GM23338 (cell line): ENCODE results near the gene AP2A1. TPM values are rescaled to one million over a fixed set of nuclear protein-coding genes. Genes with fewer than 3 reads are reported as not detected.

ENCODE experiments used
- ATAC-seq: fragments of 200-7000 bp; cut with Tn5 transposase; 3 replicates; pipeline ENCODE4 v1.9.1; 2020
- DNase-seq: peaks from one replicate; pipeline ENCODE4 v3.0.0-alpha.2; 2015; ENCODE audit warnings: low spot score
- H2AFZ ChIP-seq: fragments of 200-600 bp; sonication (generic); 2 replicates; pipeline ENCODE4 v1.8.0; 2016; ENCODE audit warnings: antibody characterized with exemption, mild to moderate bottlenecking, moderate library complexity
- H3F3A ChIP-seq: fragments of 200-600 bp; sonication (generic); replicated peaks from 2 replicates; pipeline ENCODE4 v1.8.0; 2017; ENCODE audit warnings: antibody characterized with exemption, mixed run types, low read depth
- H3K27ac ChIP-seq: fragments of 200-600 bp; sonication (generic); 2 replicates; pipeline ENCODE4 v1.6.1; 2016; ENCODE audit warnings: low read depth
- H3K27me3 ChIP-seq: fragments of 200-600 bp; sonication (generic); 2 replicates; pipeline ENCODE4 v1.8.0; 2016; ENCODE audit warnings: mild to moderate bottlenecking, mixed run types, moderate library complexity; ENCODE audit not compliant: insufficient read depth
- H3K36me3 ChIP-seq: fragments of 200-600 bp; sonication (generic); 2 replicates; pipeline ENCODE4 v1.8.0; 2016; ENCODE audit warnings: mild to moderate bottlenecking; ENCODE audit not compliant: insufficient read depth
- H3K4me1 ChIP-seq: fragments of 200-600 bp; sonication (generic); 2 replicates; pipeline ENCODE4 v1.8.0; 2016; ENCODE audit warnings: mild to moderate bottlenecking, moderate library complexity; ENCODE audit not compliant: insufficient read depth
- H3K4me2 ChIP-seq: fragments of 200-600 bp; sonication (generic); 2 replicates; pipeline ENCODE4 v1.7.1; 2017; ENCODE audit warnings: mixed run types
- H3K4me3 ChIP-seq: fragments of 200-600 bp; sonication (generic); 2 replicates; pipeline ENCODE4 v1.6.1; 2016; ENCODE audit warnings: mixed run types
- H3K79me2 ChIP-seq: fragments of 200-600 bp; sonication (generic); replicated peaks from 2 replicates; pipeline ENCODE4 v1.8.0; 2017; ENCODE audit warnings: mild to moderate bottlenecking; ENCODE audit not compliant: insufficient read depth
- H3K9me2 ChIP-seq: fragments of 200-600 bp; sonication (generic); 2 replicates; pipeline ENCODE4 v1.8.0; 2017; ENCODE audit not compliant: insufficient read depth
- H4K20me1 ChIP-seq: fragments of 200-600 bp; sonication (generic); replicated peaks from 2 replicates; pipeline ENCODE4 v1.8.0; 2017; ENCODE audit warnings: mild to moderate bottlenecking; ENCODE audit not compliant: insufficient read depth
- H3K27ac Mint-ChIP-seq: 2 replicates; pipeline ENCODE4 v1.8.0; 2020; ENCODE audit warnings: inconsistent platforms, mild to moderate bottlenecking, moderate library complexity, mixed read lengths
- H3K27me3 Mint-ChIP-seq: 3 replicates; pipeline ENCODE4 v1.8.0; 2022; ENCODE audit warnings: low read depth, mild to moderate bottlenecking, moderate library complexity, mixed read lengths, inconsistent platforms; ENCODE audit not compliant: insufficient read depth, poor library complexity
- H3K36me3 Mint-ChIP-seq: 3 replicates; pipeline ENCODE4 v1.8.0; 2021; ENCODE audit warnings: low read depth, mild to moderate bottlenecking, inconsistent platforms, moderate library complexity, mixed read lengths
- H3K4me1 Mint-ChIP-seq: 3 replicates; pipeline ENCODE4 v1.8.0; 2020; ENCODE audit warnings: mild to moderate bottlenecking, inconsistent platforms, mixed read lengths
- H3K4me3 Mint-ChIP-seq: 3 replicates; pipeline ENCODE4 v1.8.0; 2021; ENCODE audit warnings: moderate library complexity, mild to moderate bottlenecking, inconsistent platforms, mixed read lengths
- H3K9me3 Mint-ChIP-seq: 3 replicates; pipeline ENCODE4 v1.8.0; 2020; ENCODE audit warnings: moderate library complexity, mild to moderate bottlenecking, inconsistent platforms, mixed read lengths
- CREB1 ChIP-seq: fragments of 250-450 bp; sonication (Bioruptor Pico); IDR thresholded peaks from 2 replicates; pipeline ENCODE4 v1.5.0; 2020; ENCODE audit warnings: low read depth, mild to moderate bottlenecking, moderate library complexity
- EZH2phosphoT487 ChIP-seq: fragments of 200-600 bp; sonication (generic); IDR thresholded peaks from one replicate; pipeline ENCODE4 v1.8.1; 2018; ENCODE audit warnings: antibody characterized with exemption; ENCODE audit not compliant: unreplicated experiment
- NANOG ChIP-seq: IDR thresholded peaks from 2 replicates; pipeline ENCODE4 v1.6.1; 2016; ENCODE audit warnings: antibody characterized with exemption, borderline replicate concordance
- ZNF331 ChIP-seq: fragments of 250-450 bp; sonication (Bioruptor Pico); IDR thresholded peaks from 2 replicates; pipeline ENCODE4 v1.5.0; 2020; ENCODE audit warnings: low read depth, mild to moderate bottlenecking, moderate library complexity
- polyA plus RNA-seq: library from polyadenylated mRNA; unstranded; fragments of >200 nt; fragmentation: Nextera tagmentation; extraction: Ambion mirVana; gene quantifications from 2 replicates; pipeline ENCODE4 v1.2.1, GENCODE V29; 2016
- total RNA-seq: library from RNA; depleted of rRNA; stranded (reverse); fragments of >200 nt; shearing (Covaris generic); gene quantifications from 2 replicates; pipeline ENCODE4 v1.2.3, GENCODE V29; 2014
- TF ChIP-seq, protein P1 (sequence below): fragments of 250-450 bp; sonication (Bioruptor Pico); IDR thresholded peaks from 2 replicates; pipeline ENCODE4 v1.5.0; 2020; ENCODE audit warnings: mild to moderate bottlenecking, moderate library complexity
- TF ChIP-seq, protein P2 (sequence below): IDR thresholded peaks from one replicate; pipeline ENCODE4 v1.6.1; 2018; ENCODE audit warnings: antibody characterized with exemption; ENCODE audit not compliant: unreplicated experiment

AP2A1 gene
- total and polyA plus RNA-seq, 2 experiments from 2014 or later, result 34.1 to 129 TPM

DNA sequence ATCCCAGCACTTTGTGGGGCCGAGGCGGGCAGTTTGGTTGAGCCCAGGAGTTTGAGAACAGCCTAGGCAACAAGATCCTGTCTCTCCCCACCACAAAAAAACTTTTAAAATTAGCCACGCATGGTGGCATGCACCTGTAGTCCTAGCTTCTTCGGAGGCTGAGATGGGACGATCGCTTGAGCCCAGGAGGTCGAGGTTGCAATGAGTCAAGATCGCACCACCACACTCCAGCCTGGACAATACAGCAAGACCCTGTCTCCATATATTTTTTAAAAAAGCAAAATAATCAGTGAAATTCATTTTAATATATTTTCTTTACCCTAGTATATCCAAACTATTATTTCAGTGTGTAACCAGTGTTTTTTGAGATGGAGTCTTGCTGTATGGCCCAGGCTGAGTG lies 8.2 kb downstream of the AP2A1 start (continued):
- TF ChIP-seq, protein P1, sequence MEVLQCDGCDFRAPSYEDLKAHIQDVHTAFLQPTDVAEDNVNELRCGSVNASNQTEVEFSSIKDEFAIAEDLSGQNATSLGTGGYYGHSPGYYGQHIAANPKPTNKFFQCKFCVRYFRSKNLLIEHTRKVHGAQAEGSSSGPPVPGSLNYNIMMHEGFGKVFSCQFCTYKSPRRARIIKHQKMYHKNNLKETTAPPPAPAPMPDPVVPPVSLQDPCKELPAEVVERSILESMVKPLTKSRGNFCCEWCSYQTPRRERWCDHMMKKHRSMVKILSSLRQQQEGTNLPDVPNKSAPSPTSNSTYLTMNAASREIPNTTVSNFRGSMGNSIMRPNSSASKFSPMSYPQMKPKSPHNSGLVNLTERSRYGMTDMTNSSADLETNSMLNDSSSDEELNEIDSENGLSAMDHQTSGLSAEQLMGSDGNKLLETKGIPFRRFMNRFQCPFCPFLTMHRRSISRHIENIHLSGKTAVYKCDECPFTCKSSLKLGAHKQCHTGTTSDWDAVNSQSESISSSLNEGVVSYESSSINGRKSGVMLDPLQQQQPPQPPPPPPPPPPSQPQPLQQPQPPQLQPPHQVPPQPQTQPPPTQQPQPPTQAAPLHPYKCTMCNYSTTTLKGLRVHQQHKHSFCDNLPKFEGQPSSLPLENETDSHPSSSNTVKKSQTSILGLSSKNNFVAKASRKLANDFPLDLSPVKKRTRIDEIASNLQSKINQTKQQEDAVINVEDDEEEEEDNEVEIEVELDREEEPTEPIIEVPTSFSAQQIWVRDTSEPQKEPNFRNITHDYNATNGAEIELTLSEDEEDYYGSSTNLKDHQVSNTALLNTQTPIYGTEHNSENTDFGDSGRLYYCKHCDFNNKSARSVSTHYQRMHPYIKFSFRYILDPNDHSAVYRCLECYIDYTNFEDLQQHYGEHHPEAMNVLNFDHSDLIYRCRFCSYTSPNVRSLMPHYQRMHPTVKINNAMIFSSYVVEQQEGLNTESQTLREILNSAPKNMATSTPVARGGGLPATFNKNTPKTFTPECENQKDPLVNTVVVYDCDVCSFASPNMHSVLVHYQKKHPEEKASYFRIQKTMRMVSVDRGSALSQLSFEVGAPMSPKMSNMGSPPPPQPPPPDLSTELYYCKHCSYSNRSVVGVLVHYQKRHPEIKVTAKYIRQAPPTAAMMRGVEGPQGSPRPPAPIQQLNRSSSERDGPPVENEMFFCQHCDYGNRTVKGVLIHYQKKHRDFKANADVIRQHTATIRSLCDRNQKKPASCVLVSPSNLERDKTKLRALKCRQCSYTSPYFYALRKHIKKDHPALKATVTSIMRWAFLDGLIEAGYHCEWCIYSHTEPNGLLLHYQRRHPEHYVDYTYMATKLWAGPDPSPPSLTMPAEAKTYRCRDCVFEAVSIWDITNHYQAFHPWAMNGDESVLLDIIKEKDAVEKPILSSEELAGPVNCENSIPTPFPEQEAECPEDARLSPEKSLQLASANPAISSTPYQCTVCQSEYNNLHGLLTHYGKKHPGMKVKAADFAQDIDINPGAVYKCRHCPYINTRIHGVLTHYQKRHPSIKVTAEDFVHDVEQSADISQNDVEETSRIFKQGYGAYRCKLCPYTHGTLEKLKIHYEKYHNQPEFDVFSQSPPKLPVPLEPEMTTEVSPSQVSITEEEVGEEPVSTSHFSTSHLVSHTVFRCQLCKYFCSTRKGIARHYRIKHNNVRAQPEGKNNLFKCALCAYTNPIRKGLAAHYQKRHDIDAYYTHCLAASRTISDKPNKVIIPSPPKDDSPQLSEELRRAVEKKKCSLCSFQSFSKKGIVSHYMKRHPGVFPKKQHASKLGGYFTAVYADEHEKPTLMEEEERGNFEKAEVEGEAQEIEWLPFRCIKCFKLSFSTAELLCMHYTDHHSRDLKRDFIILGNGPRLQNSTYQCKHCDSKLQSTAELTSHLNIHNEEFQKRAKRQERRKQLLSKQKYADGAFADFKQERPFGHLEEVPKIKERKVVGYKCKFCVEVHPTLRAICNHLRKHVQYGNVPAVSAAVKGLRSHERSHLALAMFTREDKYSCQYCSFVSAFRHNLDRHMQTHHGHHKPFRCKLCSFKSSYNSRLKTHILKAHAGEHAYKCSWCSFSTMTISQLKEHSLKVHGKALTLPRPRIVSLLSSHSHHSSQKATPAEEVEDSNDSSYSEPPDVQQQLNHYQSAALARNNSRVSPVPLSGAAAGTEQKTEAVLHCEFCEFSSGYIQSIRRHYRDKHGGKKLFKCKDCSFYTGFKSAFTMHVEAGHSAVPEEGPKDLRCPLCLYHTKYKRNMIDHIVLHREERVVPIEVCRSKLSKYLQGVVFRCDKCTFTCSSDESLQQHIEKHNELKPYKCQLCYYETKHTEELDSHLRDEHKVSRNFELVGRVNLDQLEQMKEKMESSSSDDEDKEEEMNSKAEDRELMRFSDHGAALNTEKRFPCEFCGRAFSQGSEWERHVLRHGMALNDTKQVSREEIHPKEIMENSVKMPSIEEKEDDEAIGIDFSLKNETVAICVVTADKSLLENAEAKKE, result no peak
- TF ChIP-seq CREB1 (CRISPR knock-in tag) (no peak), ZNF331 (CRISPR knock-in tag) (no peak), NANOG (no peak)

DNA sequence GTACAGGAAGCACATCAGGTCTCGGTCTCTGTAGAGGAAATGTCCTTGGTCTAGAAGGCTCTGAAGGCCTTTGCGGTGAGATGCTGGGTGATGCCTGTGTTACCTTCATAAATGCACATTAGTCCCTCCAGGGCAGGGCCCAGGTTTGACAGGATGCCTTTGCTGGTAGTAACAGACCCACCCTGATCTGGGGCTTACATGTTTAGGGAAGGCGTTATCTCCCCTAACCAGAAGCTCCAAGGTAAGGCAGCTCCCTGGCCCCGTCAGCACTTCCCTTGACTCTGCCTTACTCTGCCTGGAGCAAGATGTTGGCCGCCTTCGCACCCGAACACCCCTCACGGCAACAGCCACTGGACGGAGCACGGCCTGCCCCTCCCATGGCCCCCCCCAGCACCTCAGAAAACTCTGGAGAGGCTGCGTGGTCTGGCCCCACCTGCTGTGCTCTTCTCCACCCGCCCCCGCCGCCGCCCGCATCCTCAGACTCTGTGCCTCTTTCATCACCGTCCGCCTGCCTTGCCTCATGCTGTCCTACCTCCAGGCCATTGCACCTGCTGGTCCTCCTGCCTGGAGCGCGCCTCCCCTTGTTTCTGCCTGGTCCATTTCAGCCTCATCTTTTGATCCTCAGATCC lies 9.1 kb downstream of the AP2A1 start:
- H2AFZ ChIP-seq, result no peak overlapping the region
- H4K20me1 ChIP-seq, result peaks cover 4% of the 10 kb centered on the region; the same call in 1 of the 2 replicates
- Mint-ChIP-seq H3K4me1 (peaks cover 8% of the 10 kb centered on the region; the same call in 2 of the 3 replicates), H3K27ac (no peak overlapping the region), H3K27me3 (peaks cover 14% of the 10 kb centered on the region), H3K4me3 (no peak overlapping the region), H3K9me3 (no peaks in the 10 kb centered on the region; the same call in 2 of the 3 replicates), H3K36me3 (peaks cover 7% of the 10 kb centered on the region)
- H3K36me3 ChIP-seq, result no peaks in the 10 kb centered on the region
- ATAC-seq (no peak), DNase-seq (no peak)
- H3K9me2 ChIP-seq, result no peaks in the 10 kb centered on the region
- no peaks in the 10 kb centered on the region for H3K27me3 ChIP-seq
- no peak overlapping the region for H3K4me2 ChIP-seq
- H3F3A ChIP-seq, result no peaks in the 10 kb centered on the region
- peaks cover 14% of the 10 kb centered on the region for H3K79me2 ChIP-seq
- H3K27ac ChIP-seq, result no peak overlapping the region
- no peak overlapping the region for H3K4me3 ChIP-seq
- H3K4me1 ChIP-seq, result no peaks in the 10 kb centered on the region
- TF ChIP-seq, protein P2, sequence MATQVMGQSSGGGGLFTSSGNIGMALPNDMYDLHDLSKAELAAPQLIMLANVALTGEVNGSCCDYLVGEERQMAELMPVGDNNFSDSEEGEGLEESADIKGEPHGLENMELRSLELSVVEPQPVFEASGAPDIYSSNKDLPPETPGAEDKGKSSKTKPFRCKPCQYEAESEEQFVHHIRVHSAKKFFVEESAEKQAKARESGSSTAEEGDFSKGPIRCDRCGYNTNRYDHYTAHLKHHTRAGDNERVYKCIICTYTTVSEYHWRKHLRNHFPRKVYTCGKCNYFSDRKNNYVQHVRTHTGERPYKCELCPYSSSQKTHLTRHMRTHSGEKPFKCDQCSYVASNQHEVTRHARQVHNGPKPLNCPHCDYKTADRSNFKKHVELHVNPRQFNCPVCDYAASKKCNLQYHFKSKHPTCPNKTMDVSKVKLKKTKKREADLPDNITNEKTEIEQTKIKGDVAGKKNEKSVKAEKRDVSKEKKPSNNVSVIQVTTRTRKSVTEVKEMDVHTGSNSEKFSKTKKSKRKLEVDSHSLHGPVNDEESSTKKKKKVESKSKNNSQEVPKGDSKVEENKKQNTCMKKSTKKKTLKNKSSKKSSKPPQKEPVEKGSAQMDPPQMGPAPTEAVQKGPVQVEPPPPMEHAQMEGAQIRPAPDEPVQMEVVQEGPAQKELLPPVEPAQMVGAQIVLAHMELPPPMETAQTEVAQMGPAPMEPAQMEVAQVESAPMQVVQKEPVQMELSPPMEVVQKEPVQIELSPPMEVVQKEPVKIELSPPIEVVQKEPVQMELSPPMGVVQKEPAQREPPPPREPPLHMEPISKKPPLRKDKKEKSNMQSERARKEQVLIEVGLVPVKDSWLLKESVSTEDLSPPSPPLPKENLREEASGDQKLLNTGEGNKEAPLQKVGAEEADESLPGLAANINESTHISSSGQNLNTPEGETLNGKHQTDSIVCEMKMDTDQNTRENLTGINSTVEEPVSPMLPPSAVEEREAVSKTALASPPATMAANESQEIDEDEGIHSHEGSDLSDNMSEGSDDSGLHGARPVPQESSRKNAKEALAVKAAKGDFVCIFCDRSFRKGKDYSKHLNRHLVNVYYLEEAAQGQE, result no peak
- no peak for TF ChIP-seq EZH2phosphoT487
